Hematopoietic multipotent progenitor cell treated with erythropoietin and hydrocortisone succinate and interleukin-3 and kit ligand, for 17 days (in vitro differentiated cells): ENCODE results near the gene SLC23A3.

Experiments
- DNase-seq: peaks from one replicate; pipeline ENCODE4 v3.0.0-alpha.2; 2015; ENCODE audit warnings: low spot score

Gene SLC23A3

GRCh38 chr2:219169930-219170654, at the start of gene SLC23A3:
TSS of gene SLC23A3 (minus strand) at chr2:219170029. CDS start at chr2:219169984, 45 bp downstream.
- DNase-seq, result peak; percentile 5

- DNase-seq, result peak; percentile 96
Observed at GRCh38 chr2:219218732-219219701, 49.2 kb upstream of the SLC23A3 start, which contains the start of gene ABCB6. TSS of gene ABCB6 (minus strand) at chr2:219218958. CDS start at chr2:219218673, 285 bp downstream.

- DNase-seq, result no peak
Observed at GRCh38 chr2:219218217-219218731, 48.4 kb upstream of the SLC23A3 start.

GRCh38 chr2:219216535-219216915, 46.7 kb upstream of the SLC23A3 start:
- peak; percentile 57 for DNase-seq

- DNase-seq, result peak; percentile 52
Observed at GRCh38 chr2:219215871-219216534, 46.2 kb upstream of the SLC23A3 start.

- no peak for DNase-seq
Observed at GRCh38 chr2:219214786-219215185, 45.0 kb upstream of the SLC23A3 start.

- DNase-seq, result no peak
Observed at GRCh38 chr2:219214141-219214540, 44.3 kb upstream of the SLC23A3 start.

GRCh38 chr2:219213486-219214071, 43.8 kb upstream of the SLC23A3 start:
- DNase-seq, result no peak

- DNase-seq, result no peak
Observed at GRCh38 chr2:219213026-219213415, 43.2 kb upstream of the SLC23A3 start.

GRCh38 chr2:219210886-219211362, 41.1 kb upstream of the SLC23A3 start:
- peak; percentile 7 for DNase-seq

GRCh38 chr2:219210196-219210885, 40.5 kb upstream of the SLC23A3 start:
- DNase-seq, result peak; percentile 5

- DNase-seq, result peak; percentile 9
Observed at GRCh38 chr2:219209236-219210195, 39.7 kb upstream of the SLC23A3 start.

GRCh38 chr2:219207884-219208740, 38.3 kb upstream of the SLC23A3 start:
- DNase-seq, result peak; percentile 46

GRCh38 chr2:219207134-219207883, 37.5 kb upstream of the SLC23A3 start:
- DNase-seq, result no peak

- DNase-seq, result peak; percentile 96
Observed at GRCh38 chr2:219206328-219207133, 36.7 kb upstream of the SLC23A3 start, which contains the start of gene ZFAND2B. TSS of gene ZFAND2B (plus strand) at chr2:219206782. CDS start at chr2:219206988, 206 bp downstream.

- DNase-seq, result no peak
Observed at GRCh38 chr2:219205981-219206327, 36.1 kb upstream of the SLC23A3 start.

GRCh38 chr2:219205165-219205538, 35.3 kb upstream of the SLC23A3 start:
- peak; percentile 5 for DNase-seq
